GM19395 (cell line): ENCODE measurements around the gene SLC32A1.

Experiments used
- ATAC-seq: cut with Tn5 transposase; IDR thresholded peaks from one replicate; pipeline ENCODE4 v1.9.1; 2021; ENCODE audit warnings: mild to moderate bottlenecking, moderate library complexity; ENCODE audit not compliant: unreplicated experiment

Gene SLC32A1

GRCh38 chr20:38725148-38725901, 1.0 kb downstream of the SLC32A1 start:
- no peak for ATAC-seq

- ATAC-seq, result no peak
Measured at GRCh38 chr20:38725931-38726803, 1.9 kb downstream of the SLC32A1 start.

GRCh38 chr20:38726804-38727606, 2.7 kb downstream of the SLC32A1 start:
- ATAC-seq, result no peak

- ATAC-seq, result no peak
Measured at GRCh38 chr20:38727607-38728190, 3.4 kb downstream of the SLC32A1 start.

- no peak for ATAC-seq
Measured at GRCh38 chr20:38728191-38728781, 4.0 kb downstream of the SLC32A1 start.

DNA sequence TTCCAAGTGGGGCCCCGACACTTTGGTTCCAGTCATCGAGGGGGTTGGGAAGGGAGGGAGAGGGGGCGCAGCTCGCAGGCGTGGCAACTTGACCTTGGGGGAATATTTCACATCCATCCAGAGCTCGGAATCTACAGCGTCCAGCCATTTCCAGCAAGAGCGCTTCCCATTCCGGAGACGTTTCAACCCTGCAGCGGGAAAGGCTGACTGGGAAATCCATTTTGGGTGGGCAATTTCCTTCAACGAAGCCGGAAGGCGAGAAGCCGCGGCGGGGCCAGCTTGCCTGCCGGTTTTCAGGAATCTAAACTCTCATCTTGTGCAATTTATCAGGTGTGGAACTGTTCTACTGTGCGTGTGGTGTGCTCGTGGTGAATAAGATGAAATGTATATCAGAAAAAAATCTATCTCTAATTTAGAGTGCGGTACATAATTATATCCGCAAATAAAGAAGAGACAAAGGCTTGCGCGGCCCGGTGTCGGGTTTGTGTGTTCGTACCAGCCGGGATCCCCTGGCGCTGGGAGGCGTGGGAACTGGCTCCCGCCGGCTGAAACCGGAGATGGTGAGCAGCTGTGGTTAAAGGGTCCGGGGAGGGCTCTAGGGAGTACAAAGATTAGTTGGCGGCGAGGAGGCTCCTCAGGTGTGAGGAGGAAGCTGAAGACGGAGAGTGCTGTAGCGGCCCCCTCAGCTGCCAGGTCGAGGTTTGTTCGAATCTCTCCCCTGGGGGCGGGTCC, 4.8 kb downstream of the SLC32A1 start:
- ATAC-seq, result no peak

GRCh38 chr20:38729767-38730166, 5.5 kb downstream of the SLC32A1 start:
- ATAC-seq, result no peak

- no peak for ATAC-seq
Measured at GRCh38 chr20:38730167-38730988, 6.1 kb downstream of the SLC32A1 start.

DNA sequence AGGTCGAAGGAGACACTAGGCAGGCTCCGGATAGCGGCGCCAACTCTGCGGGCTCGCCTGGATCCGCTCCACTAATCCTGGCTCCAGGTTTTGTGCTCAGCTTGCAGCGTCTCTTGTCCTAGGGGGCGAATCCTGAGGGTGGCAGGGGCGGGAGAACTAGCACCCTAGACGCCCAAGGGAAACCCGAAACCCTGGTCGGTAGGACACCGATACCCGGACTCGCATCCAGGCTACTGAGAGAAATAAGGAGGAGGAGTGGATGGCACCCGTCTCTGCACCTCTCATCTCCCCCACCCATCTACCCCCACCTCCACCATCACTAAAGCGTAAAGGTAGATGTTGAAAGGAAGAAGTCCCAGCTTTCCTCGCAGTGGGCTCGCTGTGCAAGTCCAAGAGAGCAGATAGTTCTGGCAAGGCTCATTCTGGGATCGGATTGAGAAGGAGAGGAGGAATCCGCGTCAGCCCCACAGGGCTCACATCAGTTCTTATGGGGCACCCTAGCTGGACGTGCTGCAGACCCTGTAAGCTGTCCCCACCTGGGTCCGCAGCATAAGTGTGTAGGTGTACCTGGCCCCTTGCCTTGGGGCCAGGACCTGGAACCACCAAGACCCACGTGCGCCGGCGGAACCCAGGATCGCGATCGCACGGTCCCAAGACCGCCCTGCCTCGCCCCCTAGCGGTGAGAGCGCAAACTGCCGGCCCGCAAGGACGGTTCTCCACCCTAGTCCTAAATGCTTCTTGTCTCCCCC, 6.9 kb downstream of the SLC32A1 start:
- ATAC-seq, result no peak

DNA sequence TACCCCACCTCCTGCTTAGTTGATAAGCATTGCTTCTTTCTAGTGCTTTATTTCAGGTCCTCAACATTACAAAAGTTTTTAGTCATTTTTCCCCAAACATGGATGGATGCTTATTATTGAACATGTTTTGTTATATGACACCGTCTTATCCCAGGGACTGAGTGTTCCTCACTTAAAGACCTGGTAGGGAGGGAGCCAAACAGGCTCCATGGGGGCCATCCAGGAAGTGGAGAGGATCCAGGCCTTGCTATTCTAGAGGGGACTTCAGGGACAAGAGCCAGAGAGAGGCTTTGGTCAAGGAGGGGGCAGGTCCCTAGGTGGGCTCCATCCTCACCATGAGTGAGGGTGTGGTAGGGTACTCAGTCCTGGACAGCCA, 7.4 kb downstream of the SLC32A1 start:
- ATAC-seq, result no peak

DNA sequence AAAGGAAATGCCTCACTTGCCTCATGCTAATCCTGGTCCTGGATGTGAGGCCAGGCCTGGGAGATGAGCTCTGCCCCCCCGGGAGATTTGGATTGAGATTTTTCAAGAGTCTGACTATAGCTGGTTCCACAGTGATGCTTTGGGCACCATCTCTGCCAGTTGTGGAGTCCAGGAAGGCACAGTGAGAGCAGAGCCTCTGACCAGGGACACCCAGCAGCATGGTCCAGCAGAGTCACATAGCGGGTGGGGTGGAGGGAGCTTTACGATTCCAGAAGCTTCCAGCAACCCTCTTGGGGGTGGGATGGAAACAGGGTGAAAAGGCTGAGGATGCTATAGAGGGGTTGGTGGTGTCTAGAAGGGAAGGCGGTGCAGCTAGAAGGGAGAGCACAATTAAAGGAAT, 8.7 kb downstream of the SLC32A1 start:
- no peak for ATAC-seq

- no peak for ATAC-seq
Measured at GRCh38 chr20:38735172-38735571, 10.9 kb downstream of the SLC32A1 start.

GRCh38 chr20:38737887-38738286, 13.6 kb downstream of the SLC32A1 start:
- no peak for ATAC-seq

DNA sequence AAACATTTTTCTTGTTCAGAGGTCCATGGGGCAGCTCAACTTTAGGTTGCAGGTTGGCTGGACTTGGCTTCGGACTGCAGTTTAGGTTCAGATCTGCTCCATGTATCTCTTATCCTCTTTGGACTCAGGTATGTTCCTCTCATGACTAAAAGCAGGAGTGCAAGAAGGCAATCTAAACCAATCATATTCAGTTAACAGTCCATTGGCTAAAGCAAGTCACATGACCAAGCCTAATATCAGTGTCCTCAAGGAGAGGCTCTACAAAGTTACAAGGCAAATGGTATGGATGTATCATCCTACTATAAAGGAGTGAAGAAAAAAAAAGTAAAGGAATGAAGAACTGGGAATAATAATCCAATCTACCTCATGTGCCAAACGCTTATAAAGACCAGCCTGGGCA, 21.5 kb downstream of the SLC32A1 start:
- no peak for ATAC-seq

DNA sequence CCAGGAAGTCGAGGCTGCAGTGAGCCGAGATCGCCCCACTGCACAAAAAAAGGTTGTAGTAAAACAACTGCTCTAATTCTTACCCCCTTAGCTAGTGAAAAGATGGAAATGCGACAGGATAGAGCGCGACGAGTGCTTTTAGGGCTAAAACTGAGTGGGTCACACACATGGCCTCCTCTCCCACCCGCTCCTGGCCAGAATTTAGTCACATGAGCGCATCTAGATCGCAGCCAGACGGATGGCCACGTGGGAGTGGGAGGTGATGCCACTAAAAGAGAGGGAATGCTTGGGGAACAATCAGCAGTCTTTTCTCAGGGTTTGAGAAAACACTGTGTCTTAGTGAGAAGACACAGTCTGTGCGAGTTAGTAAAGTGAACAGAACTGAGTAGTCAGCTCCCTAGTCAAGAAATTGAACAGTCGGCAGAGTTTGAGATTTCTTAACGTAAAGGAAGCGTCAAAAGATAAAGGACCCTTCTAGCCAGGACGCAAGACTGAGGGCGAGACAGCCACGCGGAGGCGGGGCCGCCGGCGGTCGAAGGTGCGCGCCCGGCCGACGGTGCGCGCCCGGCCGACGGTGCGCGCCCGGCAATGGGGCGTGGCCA, 23.3 kb downstream of the SLC32A1 start:
- ATAC-seq, result no peak

- peak; percentile 89 for ATAC-seq
Measured at GRCh38 chr20:38748097-38748860, 24.0 kb downstream of the SLC32A1 start, which contains the start of gene ACTR5. TSS of gene ACTR5 (plus strand) at chr20:38748460. CDS start at chr20:38748479, 19 bp downstream.

GRCh38 chr20:38748861-38749149, 24.5 kb downstream of the SLC32A1 start:
- ATAC-seq, result peak; percentile 51
